Osteocyte (in vitro differentiated cells): ENCODE measurements around the gene MTMR10. TPM values are rescaled to one million over a fixed set of nuclear protein-coding genes. Genes with fewer than 3 reads are reported as not detected.

ENCODE experiments used
- DNase-seq: peaks from one replicate; pipeline ENCODE4 v3.0.0; 2021; ENCODE audit warnings: mixed read lengths; ENCODE audit not compliant: unreplicated experiment; ENCODE audit errors: extremely low spot score
- H3K27ac Mint-ChIP-seq: one replicate; pipeline ENCODE4 v1.8.0; 2021; ENCODE audit warnings: mild to moderate bottlenecking, mixed read lengths; ENCODE audit not compliant: unreplicated experiment
- H3K27me3 Mint-ChIP-seq: one replicate; pipeline ENCODE4 v1.8.0; 2021; ENCODE audit warnings: mixed read lengths; ENCODE audit not compliant: unreplicated experiment
- H3K36me3 Mint-ChIP-seq: one replicate; pipeline ENCODE4 v1.8.0; 2021; ENCODE audit warnings: mixed read lengths; ENCODE audit not compliant: unreplicated experiment
- H3K4me1 Mint-ChIP-seq: one replicate; pipeline ENCODE4 v1.8.0; 2021; ENCODE audit warnings: mixed read lengths; ENCODE audit not compliant: unreplicated experiment
- H3K4me3 Mint-ChIP-seq: one replicate; pipeline ENCODE4 v1.8.0; 2021; ENCODE audit warnings: mild to moderate bottlenecking, moderate library complexity, mixed read lengths; ENCODE audit not compliant: unreplicated experiment
- H3K9me3 Mint-ChIP-seq: one replicate; pipeline ENCODE4 v1.8.0; 2021; ENCODE audit warnings: mixed read lengths; ENCODE audit not compliant: unreplicated experiment
- total RNA-seq: library from RNA; stranded (reverse); gene quantifications from 2 replicates; pipeline ENCODE4 v1.2.1, GENCODE V29; 2021
- TF ChIP-seq, protein P1 (sequence below): fragments of 200-600 bp; sonication (generic); IDR thresholded peaks from 2 replicates; pipeline ENCODE4 v1.5.0; 2021; ENCODE audit warnings: antibody characterized with exemption, mild to moderate bottlenecking, moderate library complexity

The MTMR10 gene
- total RNA-seq, 1 donor from 2014 or later = 23.3 TPM

DNA sequence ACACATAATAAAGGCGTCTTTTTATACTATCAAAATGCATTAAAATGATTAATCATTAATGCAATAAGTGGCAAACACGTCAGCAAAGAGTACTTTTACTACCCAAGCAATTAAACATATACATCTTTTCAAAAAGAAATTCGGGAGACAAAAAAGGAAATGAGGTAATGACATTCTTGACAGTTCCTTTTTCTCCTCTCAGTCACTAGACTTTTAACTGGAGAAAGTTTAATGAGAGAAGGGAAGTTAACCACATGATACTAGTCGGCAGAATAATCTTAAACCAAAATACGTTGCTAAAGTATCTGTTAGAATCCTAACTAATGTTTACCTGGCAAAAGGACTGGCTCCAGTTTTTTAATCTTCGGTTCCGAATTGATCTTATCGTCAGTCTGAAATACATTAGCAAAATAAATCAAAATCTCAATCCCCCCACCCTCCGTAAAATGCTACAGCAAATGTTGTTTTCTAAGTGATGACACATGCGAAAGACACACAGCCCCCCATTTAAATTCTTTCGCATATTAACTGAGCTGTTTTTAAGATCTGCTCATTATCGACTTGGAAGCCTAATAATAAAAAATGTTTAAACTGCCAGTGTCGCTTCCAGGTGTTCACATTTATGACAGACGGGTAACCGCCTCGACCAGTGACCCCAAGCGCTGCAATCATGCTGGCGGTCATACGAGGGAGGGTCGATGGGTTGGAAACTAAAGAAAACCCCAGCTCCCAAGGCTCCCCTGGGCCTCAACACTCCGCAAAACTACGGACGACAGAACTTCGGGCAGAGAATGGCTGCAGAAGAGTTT lies 778 bp downstream of the MTMR10 start:
- Mint-ChIP-seq H3K4me1 (peaks cover 14% of the 10 kb centered on the region), H3K9me3 (no peaks in the 10 kb centered on the region), H3K27me3 (no peaks in the 10 kb centered on the region), H3K27ac (peak overlapping the region; percentile 91), H3K4me3 (peak overlapping the region; percentile 96), H3K36me3 (peaks cover 5% of the 10 kb centered on the region)
- TF ChIP-seq, protein P1, sequence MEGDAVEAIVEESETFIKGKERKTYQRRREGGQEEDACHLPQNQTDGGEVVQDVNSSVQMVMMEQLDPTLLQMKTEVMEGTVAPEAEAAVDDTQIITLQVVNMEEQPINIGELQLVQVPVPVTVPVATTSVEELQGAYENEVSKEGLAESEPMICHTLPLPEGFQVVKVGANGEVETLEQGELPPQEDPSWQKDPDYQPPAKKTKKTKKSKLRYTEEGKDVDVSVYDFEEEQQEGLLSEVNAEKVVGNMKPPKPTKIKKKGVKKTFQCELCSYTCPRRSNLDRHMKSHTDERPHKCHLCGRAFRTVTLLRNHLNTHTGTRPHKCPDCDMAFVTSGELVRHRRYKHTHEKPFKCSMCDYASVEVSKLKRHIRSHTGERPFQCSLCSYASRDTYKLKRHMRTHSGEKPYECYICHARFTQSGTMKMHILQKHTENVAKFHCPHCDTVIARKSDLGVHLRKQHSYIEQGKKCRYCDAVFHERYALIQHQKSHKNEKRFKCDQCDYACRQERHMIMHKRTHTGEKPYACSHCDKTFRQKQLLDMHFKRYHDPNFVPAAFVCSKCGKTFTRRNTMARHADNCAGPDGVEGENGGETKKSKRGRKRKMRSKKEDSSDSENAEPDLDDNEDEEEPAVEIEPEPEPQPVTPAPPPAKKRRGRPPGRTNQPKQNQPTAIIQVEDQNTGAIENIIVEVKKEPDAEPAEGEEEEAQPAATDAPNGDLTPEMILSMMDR = no peak
- DNase-seq = no peak

DNA sequence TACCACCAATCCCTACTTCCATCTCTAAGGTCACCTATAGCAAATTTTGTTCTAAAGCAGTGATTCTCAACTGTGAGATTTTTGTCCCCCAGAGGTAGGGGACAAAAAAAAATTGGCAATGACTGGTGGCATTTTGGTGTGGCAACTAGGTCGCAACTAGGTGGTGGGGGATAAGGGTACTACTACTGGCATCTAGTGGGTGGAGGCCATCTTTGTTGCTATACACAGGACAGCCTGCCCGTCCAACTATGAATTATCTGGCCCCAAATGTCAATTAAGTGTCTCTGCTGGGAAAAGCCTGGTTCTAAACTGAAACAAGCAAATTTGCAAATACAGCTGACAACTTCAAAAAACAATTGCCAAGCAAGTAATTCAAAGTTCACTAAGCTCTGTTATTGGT lies 1.4 kb downstream of the MTMR10 start:
- Mint-ChIP-seq H3K36me3 (peaks cover 6% of the 10 kb centered on the region), H3K4me1 (peaks cover 20% of the 10 kb centered on the region), H3K4me3 (peak overlapping the region; percentile 96), H3K9me3 (no peaks in the 10 kb centered on the region), H3K27ac (peak overlapping the region; percentile 91), H3K27me3 (no peaks in the 10 kb centered on the region)
- no peak for DNase-seq
- TF ChIP-seq, protein P1 = no peak

DNA sequence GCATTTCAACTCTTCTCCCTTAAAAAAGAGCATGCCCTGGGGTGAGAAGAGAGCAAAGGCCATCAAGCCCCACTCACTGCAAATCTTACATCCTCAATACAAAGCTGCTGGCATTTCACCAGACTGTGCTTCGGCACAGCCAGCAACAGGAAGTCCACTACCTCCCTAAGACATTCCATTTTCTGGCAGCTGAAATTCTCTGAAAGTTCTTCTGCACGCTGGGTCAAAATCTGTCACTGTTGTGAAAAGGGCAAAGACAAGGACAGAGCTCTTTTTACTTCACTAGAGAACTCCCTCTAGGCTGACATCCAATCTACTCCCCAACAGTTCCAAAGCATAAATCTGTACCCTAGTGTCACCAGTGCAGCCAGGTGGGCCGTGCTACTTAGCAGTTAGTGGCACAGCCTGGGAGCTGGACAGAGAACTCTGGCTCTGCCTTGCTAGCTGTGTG lies 6.3 kb downstream of the MTMR10 start:
- Mint-ChIP-seq H3K27me3 (no peaks in the 10 kb centered on the region), H3K4me1 (peaks cover 29% of the 10 kb centered on the region), H3K27ac (peak overlapping the region; percentile 19), H3K4me3 (no peak overlapping the region), H3K9me3 (no peaks in the 10 kb centered on the region), H3K36me3 (peaks cover 31% of the 10 kb centered on the region)
- TF ChIP-seq, protein P1 = no peak
- DNase-seq = no peak

DNA sequence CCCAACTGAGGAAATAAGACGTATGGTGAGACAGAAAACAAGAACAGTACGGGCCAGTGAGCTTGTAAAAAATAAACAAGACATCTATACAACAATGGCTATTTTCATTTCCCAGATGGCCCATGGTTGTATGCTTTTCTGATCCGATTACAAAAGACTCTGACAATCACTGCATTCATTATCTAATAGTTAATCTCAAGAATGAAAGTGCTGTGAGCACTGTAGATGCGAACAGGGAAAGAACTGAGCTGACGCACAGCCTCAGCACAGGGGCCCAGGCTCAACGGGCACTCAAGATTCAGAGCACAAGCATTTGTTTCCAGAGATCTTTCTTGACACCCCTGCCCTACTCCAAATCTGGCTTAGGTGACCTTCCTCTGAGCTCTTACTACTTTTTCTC lies 6.9 kb downstream of the MTMR10 start:
- TF ChIP-seq, protein P1 = no peak
- peaks cover 33% of the 10 kb centered on the region for H3K36me3 Mint-ChIP-seq
- H3K9me3 Mint-ChIP-seq = no peaks in the 10 kb centered on the region
- no peak for DNase-seq
- H3K27ac Mint-ChIP-seq = peak overlapping the region; percentile 19
- no peaks in the 10 kb centered on the region for H3K27me3 Mint-ChIP-seq
- H3K4me3 Mint-ChIP-seq = no peak overlapping the region
- H3K4me1 Mint-ChIP-seq = peaks cover 24% of the 10 kb centered on the region

DNA sequence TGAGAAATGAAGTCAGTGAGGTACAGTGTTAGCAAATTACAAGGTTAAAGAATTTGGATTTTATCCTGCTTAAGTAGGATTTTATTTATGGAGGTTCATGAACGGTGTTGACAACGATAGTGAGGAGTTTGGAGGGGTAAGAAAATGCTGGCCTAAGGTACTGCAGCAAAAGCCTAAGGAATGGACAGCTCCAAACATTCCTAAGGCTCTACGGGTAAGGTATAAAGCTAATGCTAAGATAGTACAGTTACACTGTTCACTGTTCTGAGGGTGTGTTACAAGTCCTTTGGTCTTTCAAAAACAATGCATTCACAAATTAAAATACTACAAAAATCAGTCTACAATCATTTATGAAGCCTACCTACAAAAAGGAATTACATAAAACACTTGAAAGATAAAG lies 7.3 kb downstream of the MTMR10 start:
- peaks cover 38% of the 10 kb centered on the region for H3K36me3 Mint-ChIP-seq

More for the DNA sequence above, 7.3 kb downstream of the MTMR10 start:
- Mint-ChIP-seq H3K4me3 (no peak overlapping the region), H3K9me3 (no peaks in the 10 kb centered on the region), H3K27me3 (no peaks in the 10 kb centered on the region), H3K27ac (no peak overlapping the region), H3K4me1 (peaks cover 24% of the 10 kb centered on the region)
- TF ChIP-seq, protein P1 = no peak
- DNase-seq = no peak
